ENCODE data around the gene UBB. TPM values are rescaled to one million over a fixed set of nuclear protein-coding genes. Genes with fewer than 3 reads are reported as not detected.
"Not testable (repeated sequence)": the region's sequence is repeated elsewhere in the genome, so short reads cannot be mapped to it uniquely, and the experiment has no call there.

Gene UBB
- total RNA-seq, 2 experiments from 2014 or later, result 1,291 to 2,854 TPM

DNA sequence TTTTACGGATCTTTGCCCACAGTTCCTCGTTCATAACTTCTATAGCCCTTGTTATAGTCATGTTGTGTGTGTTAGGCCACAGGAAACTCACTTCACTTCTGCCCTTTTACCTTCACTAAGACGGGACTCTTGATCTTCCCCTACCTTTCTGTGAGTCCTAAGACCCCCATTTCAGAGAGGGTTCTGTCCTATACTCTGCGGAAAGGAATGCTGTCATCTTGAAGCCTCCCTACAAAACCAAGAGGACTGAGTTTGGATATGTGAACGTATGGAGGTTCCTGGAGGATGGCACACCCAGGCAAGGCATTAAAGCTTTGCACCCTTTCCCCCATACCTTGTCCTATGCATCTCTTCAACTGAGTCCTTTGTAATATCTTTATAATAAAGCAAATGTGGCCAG, 3.7 kb downstream of the UBB start:
- CTCF ChIA-PET (ENCODE audit: unreplicated experiment), result no interaction called here
- POLR2A ChIA-PET, result interaction anchor here (0.7 to 1.3 kb wide), 6 partner anchors 8 to 168 kb away, joined by 3 to 5 read pairs (median 3); no protein-coding TSS in a partner anchor
- Histone ChIP-seq H3K9me3 (ENCODE audit: low read length) (no peaks in the 10 kb centered on the region), H3K4me2 (ENCODE audit: low read length) (peak overlapping the region; percentile 36), H2AFZ (ENCODE audit: low read length) (no peak overlapping the region), H3K79me2 (ENCODE audit: insufficient read depth, low read depth, low read length) (peaks cover 33% of the 10 kb centered on the region), H3K36me3 (ENCODE audit: insufficient read depth, low read length) (peaks cover 30% of the 10 kb centered on the region), H3K27ac (ENCODE audit: low read depth, low read length, poor library complexity, severe bottlenecking) (peak overlapping the region; percentile 21), H4K20me1 (ENCODE audit: insufficient read depth, low read length) (peaks cover 14% of the 10 kb centered on the region; the same call in 1 of the 2 replicates), H3K9me2 (ENCODE audit: insufficient read depth, low read length) (no peaks in the 10 kb centered on the region), H3K4me3 (ENCODE audit: low read depth, low read length, poor library complexity, severe bottlenecking) (peak overlapping the region; percentile 5), H3K4me1 (ENCODE audit: insufficient read depth, low read length, poor library complexity, severe bottlenecking) (peaks cover 36% of the 10 kb centered on the region)
- TF ChIP-seq, protein P1, sequence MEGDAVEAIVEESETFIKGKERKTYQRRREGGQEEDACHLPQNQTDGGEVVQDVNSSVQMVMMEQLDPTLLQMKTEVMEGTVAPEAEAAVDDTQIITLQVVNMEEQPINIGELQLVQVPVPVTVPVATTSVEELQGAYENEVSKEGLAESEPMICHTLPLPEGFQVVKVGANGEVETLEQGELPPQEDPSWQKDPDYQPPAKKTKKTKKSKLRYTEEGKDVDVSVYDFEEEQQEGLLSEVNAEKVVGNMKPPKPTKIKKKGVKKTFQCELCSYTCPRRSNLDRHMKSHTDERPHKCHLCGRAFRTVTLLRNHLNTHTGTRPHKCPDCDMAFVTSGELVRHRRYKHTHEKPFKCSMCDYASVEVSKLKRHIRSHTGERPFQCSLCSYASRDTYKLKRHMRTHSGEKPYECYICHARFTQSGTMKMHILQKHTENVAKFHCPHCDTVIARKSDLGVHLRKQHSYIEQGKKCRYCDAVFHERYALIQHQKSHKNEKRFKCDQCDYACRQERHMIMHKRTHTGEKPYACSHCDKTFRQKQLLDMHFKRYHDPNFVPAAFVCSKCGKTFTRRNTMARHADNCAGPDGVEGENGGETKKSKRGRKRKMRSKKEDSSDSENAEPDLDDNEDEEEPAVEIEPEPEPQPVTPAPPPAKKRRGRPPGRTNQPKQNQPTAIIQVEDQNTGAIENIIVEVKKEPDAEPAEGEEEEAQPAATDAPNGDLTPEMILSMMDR (conservative IDR thresholded peaks at IDR 0.05; ENCODE audit: low read length), result no peak
- TF ChIP-seq EZH2phosphoT487 (IDR thresholded peaks at IDR 0.05; ENCODE audit: borderline replicate concordance, low read depth, low read length), result no peak
- no TSS peak for BruUV-seq (replicated peaks)
- no peak for DNase-seq (ENCODE audit: low spot score)
- intact Hi-C loops (cut with micrococcal nuclease; ENCODE audit: unreplicated experiment), result no loop called here

DNA sequence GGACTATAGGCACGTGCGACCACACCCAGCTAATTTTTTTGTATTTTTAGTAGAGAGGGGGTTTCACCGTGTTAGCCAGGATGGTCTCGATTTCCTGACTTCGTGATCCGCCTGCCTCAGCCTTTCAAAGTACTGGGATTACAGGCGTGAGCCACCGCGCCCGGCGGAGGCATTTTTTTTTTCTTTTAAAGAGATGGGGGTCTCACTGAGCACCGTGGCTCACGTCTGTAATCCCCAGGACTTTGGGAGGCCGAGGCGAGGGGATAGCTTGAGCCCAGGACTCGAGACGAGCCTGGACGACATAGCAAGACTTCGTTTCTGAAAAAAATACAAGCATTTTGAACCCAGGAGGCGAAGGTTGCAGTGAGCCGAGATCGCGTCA, 5.2 kb downstream of the UBB start:
- peak overlapping the region; percentile 73 for H3K4me2 ChIP-seq (ENCODE audit: low read length)
- not testable (repeated sequence) for H3K9me2 ChIP-seq (ENCODE audit: insufficient read depth, low read length); DNase-seq (ENCODE audit: low spot score); BruUV-seq (replicated peaks); H3K9me3 ChIP-seq (ENCODE audit: low read length)
- intact Hi-C loops (cut with micrococcal nuclease; ENCODE audit: unreplicated experiment), result loop anchor here (1.0 kb wide), 2 partner anchors 29 to 135 kb away; partner anchors contain the start of gene TRPV2
- H2AFZ ChIP-seq (ENCODE audit: low read length), result peak overlapping the region; percentile 89
- H3K27ac ChIP-seq (ENCODE audit: low read depth, low read length, poor library complexity, severe bottlenecking), result peak overlapping the region; percentile 66
- ChIA-PET CTCF (ENCODE audit: unreplicated experiment) (interaction anchor here (0.8 to 1.0 kb wide), 2 partner anchors 30 to 52 kb away, joined by 3 to 6 read pairs; no protein-coding TSS in a partner anchor), POLR2A (interaction anchor here (0.6 to 0.7 kb wide), 2 partner anchors 213 to 1935 kb away, joined by 4 to 5 read pairs; no protein-coding TSS in a partner anchor)
- peaks cover 30% of the 10 kb centered on the region for H3K36me3 ChIP-seq (ENCODE audit: insufficient read depth, low read length)
- H3K4me1 ChIP-seq (ENCODE audit: insufficient read depth, low read length, poor library complexity, severe bottlenecking), result peaks cover 36% of the 10 kb centered on the region
- H4K20me1 ChIP-seq (ENCODE audit: insufficient read depth, low read length), result peaks cover 14% of the 10 kb centered on the region; the same call in 1 of the 2 replicates
- peaks cover 32% of the 10 kb centered on the region for H3K79me2 ChIP-seq (ENCODE audit: insufficient read depth, low read depth, low read length)
- peak overlapping the region; percentile 69 for H3K4me3 ChIP-seq (ENCODE audit: low read depth, low read length, poor library complexity, severe bottlenecking)

DNA sequence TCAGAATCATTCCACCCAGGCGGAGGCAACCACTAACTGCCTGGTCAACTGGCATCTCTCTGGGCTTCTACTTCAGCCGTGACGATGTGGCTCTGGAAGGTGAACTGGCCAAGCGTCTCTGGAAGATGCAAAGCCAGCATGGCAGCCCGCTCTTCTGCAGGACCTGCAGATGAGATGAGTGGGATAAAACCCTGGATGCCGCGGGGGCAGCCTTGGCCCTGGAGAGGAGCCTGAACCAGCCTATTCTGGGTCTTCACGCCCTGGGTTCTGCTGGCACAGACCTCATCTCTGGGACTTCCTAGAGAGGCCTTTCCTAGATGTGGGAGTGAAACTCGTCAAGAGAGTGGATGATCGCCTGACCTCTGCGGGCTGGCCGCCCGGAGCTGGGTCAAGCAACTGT, 10.6 kb downstream of the UBB start:
- Histone ChIP-seq H3K9me3 (ENCODE audit: low read length) (no peaks in the 10 kb centered on the region), H3K9me2 (ENCODE audit: insufficient read depth, low read length) (no peaks in the 10 kb centered on the region), H3K27ac (ENCODE audit: low read depth, low read length, poor library complexity, severe bottlenecking) (no peak overlapping the region), H3K4me3 (ENCODE audit: low read depth, low read length, poor library complexity, severe bottlenecking) (no peak overlapping the region), H3K36me3 (ENCODE audit: insufficient read depth, low read length) (no peaks in the 10 kb centered on the region), H3K79me2 (ENCODE audit: insufficient read depth, low read depth, low read length) (no peaks in the 10 kb centered on the region), H4K20me1 (ENCODE audit: insufficient read depth, low read length) (no peaks in the 10 kb centered on the region), H3K4me2 (ENCODE audit: low read length) (no peak overlapping the region), H3K4me1 (ENCODE audit: insufficient read depth, low read length, poor library complexity, severe bottlenecking) (peaks cover 3% of the 10 kb centered on the region), H2AFZ (ENCODE audit: low read length) (no peak overlapping the region)
- no TSS peak for BruUV-seq (replicated peaks)
- ChIA-PET POLR2A (no interaction called here), CTCF (ENCODE audit: unreplicated experiment) (no interaction called here)
- no peak for TF ChIP-seq EZH2phosphoT487 (IDR thresholded peaks at IDR 0.05; ENCODE audit: borderline replicate concordance, low read depth, low read length)
- TF ChIP-seq, protein P1 (conservative IDR thresholded peaks at IDR 0.05; ENCODE audit: low read length), result no peak
- no peak for DNase-seq (ENCODE audit: low spot score)
- intact Hi-C loops (cut with micrococcal nuclease; ENCODE audit: unreplicated experiment), result no loop called here

DNA sequence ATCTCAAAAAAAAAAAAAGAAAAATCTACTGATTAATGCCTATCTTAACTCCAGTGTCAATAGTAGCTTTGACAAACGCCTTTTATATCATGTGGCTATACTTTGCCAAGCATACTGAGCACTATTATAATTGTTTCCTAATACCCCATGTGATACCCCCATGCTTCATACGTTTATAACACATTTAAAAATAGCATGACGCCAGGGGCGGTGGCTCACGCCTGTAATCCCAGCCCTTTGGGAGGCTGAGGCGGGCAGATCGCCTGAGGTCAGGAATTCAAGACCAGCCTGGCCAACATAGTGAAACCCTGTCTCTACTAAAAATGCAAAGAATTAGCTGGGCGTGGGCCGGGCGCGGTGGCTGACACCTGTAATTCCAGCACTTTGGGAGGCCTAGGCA, 11.6 kb downstream of the UBB start:
- CTCF ChIA-PET (ENCODE audit: unreplicated experiment); H3K4me1 ChIP-seq (ENCODE audit: insufficient read depth, low read length, poor library complexity, severe bottlenecking); H2AFZ ChIP-seq (ENCODE audit: low read length); H3K9me3 ChIP-seq (ENCODE audit: low read length); DNase-seq (ENCODE audit: low spot score); H3K4me2 ChIP-seq (ENCODE audit: low read length); BruUV-seq (replicated peaks); H3K27ac ChIP-seq (ENCODE audit: low read depth, low read length, poor library complexity, severe bottlenecking); H3K79me2 ChIP-seq (ENCODE audit: insufficient read depth, low read depth, low read length); H3K9me2 ChIP-seq (ENCODE audit: insufficient read depth, low read length); H3K4me3 ChIP-seq (ENCODE audit: low read depth, low read length, poor library complexity, severe bottlenecking); H4K20me1 ChIP-seq (ENCODE audit: insufficient read depth, low read length); intact Hi-C loops (cut with micrococcal nuclease; ENCODE audit: unreplicated experiment); H3K36me3 ChIP-seq (ENCODE audit: insufficient read depth, low read length): not testable (repeated sequence)
- POLR2A ChIA-PET, result interaction anchor here (0.6 kb wide), 1 partner anchor 116 kb away, joined by 3 read pairs; no protein-coding TSS in a partner anchor

DNA sequence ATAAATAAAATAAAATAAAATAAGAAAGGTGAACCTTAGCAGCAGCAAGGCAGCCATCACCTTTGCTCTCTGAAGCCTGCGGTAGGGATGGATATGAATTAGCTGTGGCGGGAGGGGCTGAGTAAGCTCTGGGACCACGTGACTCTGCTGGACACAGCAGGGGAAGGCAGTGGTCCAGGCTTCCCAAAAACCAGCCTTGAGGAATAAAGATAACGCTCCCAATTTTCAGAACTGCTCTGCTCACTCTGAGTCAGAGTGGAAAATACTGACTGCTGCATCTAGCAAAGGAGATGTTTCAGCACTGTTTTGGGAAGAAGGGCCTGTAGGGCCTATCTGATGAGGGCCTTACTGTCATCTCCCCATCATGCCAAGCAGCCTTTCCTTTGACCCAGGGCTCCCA, 15.0 kb downstream of the UBB start:
- POLR2A ChIA-PET; H3K36me3 ChIP-seq (ENCODE audit: insufficient read depth, low read length); BruUV-seq (replicated peaks); H3K4me2 ChIP-seq (ENCODE audit: low read length); intact Hi-C loops (cut with micrococcal nuclease; ENCODE audit: unreplicated experiment); H3K27ac ChIP-seq (ENCODE audit: low read depth, low read length, poor library complexity, severe bottlenecking); DNase-seq (ENCODE audit: low spot score); CTCF ChIA-PET (ENCODE audit: unreplicated experiment); H3K9me3 ChIP-seq (ENCODE audit: low read length); H2AFZ ChIP-seq (ENCODE audit: low read length); H3K79me2 ChIP-seq (ENCODE audit: insufficient read depth, low read depth, low read length); H4K20me1 ChIP-seq (ENCODE audit: insufficient read depth, low read length); H3K4me3 ChIP-seq (ENCODE audit: low read depth, low read length, poor library complexity, severe bottlenecking); H3K9me2 ChIP-seq (ENCODE audit: insufficient read depth, low read length): not testable (repeated sequence)
- H3K4me1 ChIP-seq (ENCODE audit: insufficient read depth, low read length, poor library complexity, severe bottlenecking), result peaks cover 23% of the 10 kb centered on the region
